ENCODE data around the gene SFTA2. TPM values are rescaled to one million over a fixed set of nuclear protein-coding genes. Genes with fewer than 3 reads are reported as not detected.

Gene SFTA2
- total and polyA plus RNA-seq, 2 experiments from 2014 or later = 8.8 TPM; not detected in 1

GRCh38 chr6:30955367-30956042, 23.5 kb upstream of the SFTA2 start:
- no peaks in the 10 kb centered on the region for H3K4me1 ChIP-seq (ENCODE audit: insufficient read depth)
- H3K79me2 ChIP-seq = no peaks in the 10 kb centered on the region
- H3K36me3 ChIP-seq (replicated peaks; ENCODE audit: insufficient read depth, low read depth) = no peaks in the 10 kb centered on the region
- H3K4me3 ChIP-seq = peak overlapping the region; percentile 9
- H3K9me2 ChIP-seq (replicated peaks; ENCODE audit: insufficient read depth) = no peaks in the 10 kb centered on the region
- H3K4me2 ChIP-seq = peak overlapping the region; percentile 88
- WGBS (ENCODE audit: low lambda C conversion rate, missing lambda C conversion rate) = 8% methylated on average over 37 of the region's 46 CpGs
- H3K27me3 ChIP-seq = peaks cover 43% of the 10 kb centered on the region
- no peaks in the 10 kb centered on the region for H4K20me1 ChIP-seq (ENCODE audit: insufficient read depth, poor library complexity, severe bottlenecking)
- no peaks in the 10 kb centered on the region for H3K9me3 ChIP-seq (ENCODE audit: low read depth)
- peak overlapping the region; percentile 31 for H3K27ac ChIP-seq
- peak; percentile 85 for DNase-seq (ENCODE audit: low spot score)
- TF ChIP-seq EZH2 (IDR thresholded peaks at IDR 0.05; ENCODE audit: borderline replicate concordance) (no peak), CTCF (IDR thresholded peaks at IDR 0.05; ENCODE audit: poor library complexity) (no peak), EZH2phosphoT487 (IDR thresholded peaks at IDR 0.05; ENCODE audit: low read depth, severe bottlenecking, unreplicated experiment) (no peak)
- H2AFZ ChIP-seq = peak overlapping the region; percentile 89

DNA sequence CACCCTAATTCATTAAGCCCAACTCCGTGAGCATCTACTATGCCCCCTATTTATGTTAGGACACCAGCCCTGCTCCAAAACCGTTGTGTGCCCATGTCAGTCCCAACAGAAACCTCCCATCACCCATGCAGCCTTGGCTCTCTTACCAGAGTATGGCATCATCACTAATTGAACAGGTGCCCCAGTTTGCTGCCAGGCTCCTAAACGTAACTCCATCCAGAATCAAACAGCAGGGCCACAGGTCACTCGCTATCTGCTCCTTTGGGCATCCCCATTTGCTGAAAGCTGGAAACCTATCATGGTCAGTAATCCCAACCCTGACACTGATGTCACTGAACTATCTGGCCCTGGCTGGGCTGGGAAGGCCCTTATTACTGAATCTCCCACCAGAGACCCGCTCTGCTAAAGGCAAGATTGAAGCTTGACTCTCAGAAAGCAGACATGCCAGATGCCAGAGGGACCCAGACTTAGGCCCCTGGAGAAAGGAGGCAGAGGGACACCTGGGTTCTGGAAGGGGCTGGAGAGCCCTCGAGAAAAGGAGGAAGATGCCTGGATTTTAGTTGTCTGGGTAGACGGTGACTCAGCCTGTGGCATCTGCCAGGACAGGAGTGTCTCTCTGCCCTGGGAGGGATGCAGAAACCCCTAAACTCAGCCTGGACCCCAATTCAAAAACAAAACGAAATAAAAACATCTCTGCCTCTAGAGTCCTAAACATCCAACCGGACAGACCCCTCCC, 22.8 kb upstream of the SFTA2 start:
- Histone ChIP-seq H3K4me3 (peak overlapping the region; percentile 9), H2AFZ (peak overlapping the region; percentile 89), H3K9me3 (ENCODE audit: low read depth) (no peaks in the 10 kb centered on the region), H3K4me1 (ENCODE audit: insufficient read depth) (no peaks in the 10 kb centered on the region), H3K9me2 (replicated peaks; ENCODE audit: insufficient read depth) (no peaks in the 10 kb centered on the region), H3K27ac (peak overlapping the region; percentile 31), H4K20me1 (ENCODE audit: insufficient read depth, poor library complexity, severe bottlenecking) (no peaks in the 10 kb centered on the region), H3K36me3 (replicated peaks; ENCODE audit: insufficient read depth, low read depth) (no peaks in the 10 kb centered on the region), H3K4me2 (peak overlapping the region; percentile 88), H3K79me2 (no peaks in the 10 kb centered on the region), H3K27me3 (peaks cover 43% of the 10 kb centered on the region)
- WGBS (ENCODE audit: low lambda C conversion rate, missing lambda C conversion rate) = 65% methylated on average over 9 of the region's 9 CpGs
- no peak for TF ChIP-seq EZH2 (IDR thresholded peaks at IDR 0.05; ENCODE audit: borderline replicate concordance)
- TF ChIP-seq EZH2phosphoT487 (IDR thresholded peaks at IDR 0.05; ENCODE audit: low read depth, severe bottlenecking, unreplicated experiment) = no peak
- no peak for TF ChIP-seq CTCF (IDR thresholded peaks at IDR 0.05; ENCODE audit: poor library complexity)
- no peak for DNase-seq (ENCODE audit: low spot score)

DNA sequence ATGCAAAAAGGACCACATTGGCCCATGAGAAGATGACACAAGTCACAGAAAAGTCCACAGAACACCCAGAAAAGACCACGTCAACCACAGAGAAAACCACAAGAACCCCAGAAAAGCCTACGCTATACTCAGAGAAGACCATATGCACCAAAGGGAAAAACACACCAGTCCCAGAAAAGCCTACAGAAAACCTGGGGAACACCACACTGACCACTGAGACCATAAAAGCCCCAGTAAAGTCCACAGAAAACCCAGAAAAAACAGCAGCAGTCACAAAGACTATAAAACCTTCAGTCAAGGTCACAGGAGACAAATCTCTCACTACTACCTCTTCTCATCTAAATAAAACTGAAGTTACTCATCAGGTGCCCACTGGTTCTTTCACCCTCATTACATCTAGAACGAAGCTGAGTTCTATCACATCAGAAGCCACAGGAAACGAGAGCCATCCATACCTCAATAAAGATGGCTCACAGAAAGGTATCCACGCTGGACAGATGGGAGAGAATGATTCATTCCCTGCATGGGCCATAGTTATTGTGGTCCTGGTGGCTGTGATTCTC, 20.0 kb upstream of the SFTA2 start:
- TF ChIP-seq EZH2 (IDR thresholded peaks at IDR 0.05; ENCODE audit: borderline replicate concordance) = no peak
- no peak overlapping the region for H3K4me2 ChIP-seq
- H3K9me2 ChIP-seq (replicated peaks; ENCODE audit: insufficient read depth) = no peaks in the 10 kb centered on the region
- no peak overlapping the region for H3K4me3 ChIP-seq
- no peaks in the 10 kb centered on the region for H3K79me2 ChIP-seq
- DNase-seq (ENCODE audit: low spot score) = no peak
- 87% methylated on average over 5 of the region's 5 CpGs for WGBS (ENCODE audit: low lambda C conversion rate, missing lambda C conversion rate)
- H2AFZ ChIP-seq = no peak overlapping the region
- H3K27me3 ChIP-seq = peaks cover 33% of the 10 kb centered on the region
- H3K27ac ChIP-seq = no peak overlapping the region
- H3K36me3 ChIP-seq (replicated peaks; ENCODE audit: insufficient read depth, low read depth) = no peaks in the 10 kb centered on the region
- H3K4me1 ChIP-seq (ENCODE audit: insufficient read depth) = no peaks in the 10 kb centered on the region
- no peaks in the 10 kb centered on the region for H3K9me3 ChIP-seq (ENCODE audit: low read depth)
- H4K20me1 ChIP-seq (ENCODE audit: insufficient read depth, poor library complexity, severe bottlenecking) = no peaks in the 10 kb centered on the region

- H3K36me3 ChIP-seq (replicated peaks; ENCODE audit: insufficient read depth, low read depth) = no peaks in the 10 kb centered on the region
- H3K9me2 ChIP-seq (replicated peaks; ENCODE audit: insufficient read depth) = no peaks in the 10 kb centered on the region
- H2AFZ ChIP-seq = no peak overlapping the region
- H3K4me3 ChIP-seq = no peak overlapping the region
- no peak for DNase-seq (ENCODE audit: low spot score)
- peaks cover 9% of the 10 kb centered on the region for H3K27me3 ChIP-seq
- TF ChIP-seq EZH2phosphoT487 (IDR thresholded peaks at IDR 0.05; ENCODE audit: low read depth, severe bottlenecking, unreplicated experiment) (no peak), EZH2 (IDR thresholded peaks at IDR 0.05; ENCODE audit: borderline replicate concordance) (no peak), CTCF (IDR thresholded peaks at IDR 0.05; ENCODE audit: poor library complexity) (no peak)
- H4K20me1 ChIP-seq (ENCODE audit: insufficient read depth, poor library complexity, severe bottlenecking) = no peaks in the 10 kb centered on the region
- H3K27ac ChIP-seq = no peak overlapping the region
- no peaks in the 10 kb centered on the region for H3K79me2 ChIP-seq
- WGBS (ENCODE audit: low lambda C conversion rate, missing lambda C conversion rate) = 92% methylated on average over 6 of the region's 6 CpGs
- H3K4me1 ChIP-seq (ENCODE audit: insufficient read depth) = no peaks in the 10 kb centered on the region
- no peaks in the 10 kb centered on the region for H3K9me3 ChIP-seq (ENCODE audit: low read depth)
- no peak overlapping the region for H3K4me2 ChIP-seq
Observed at GRCh38 chr6:30948811-30949210, 16.8 kb upstream of the SFTA2 start.
